ENCODE data around the gene SMARCD3.

GRCh38 chr7:151213826-151214225, 34.7 kb downstream of the SMARCD3 start:
- TF ChIP-seq CTCF (conservative IDR thresholded peaks at IDR 0.05; ENCODE audit: low read length) (no peak), EZH2phosphoT487 (IDR thresholded peaks at IDR 0.05; ENCODE audit: borderline replicate concordance, low read depth, low read length) (no peak)
